HEK293 (cell line): ENCODE measurements around the gene HOTAIR.

Experiments used
- GLIS2 ChIP-seq: fragments of 450-650 bp; formaldehyde crosslinking; IDR thresholded peaks from 2 replicates; pipeline ENCODE4 v1.5.1; 2016; ENCODE audit warnings: missing biosample characterization, missing genetic modification characterization
- HOXC10 ChIP-seq: sonication (generic); formaldehyde crosslinking; IDR thresholded peaks from 2 replicates; pipeline ENCODE4 v1.8.1; 2023; ENCODE audit warnings: mild to moderate bottlenecking, missing genetic modification reagents
- IKZF3 ChIP-seq: fragments of 450-650 bp; IDR thresholded peaks from 2 replicates; pipeline ENCODE4 v1.5.0; 2018; ENCODE audit warnings: missing biosample characterization, mild to moderate bottlenecking, missing genetic modification characterization, moderate library complexity
- OVOL3 ChIP-seq: fragments of 450-650 bp; formaldehyde crosslinking; IDR thresholded peaks from 2 replicates; pipeline ENCODE4 v1.5.1; 2016; ENCODE audit warnings: missing biosample characterization, missing genetic modification characterization
- PATZ1 ChIP-seq: fragments of 450-650 bp; formaldehyde crosslinking; IDR thresholded peaks from 2 replicates; pipeline ENCODE4 v1.5.1; 2016; ENCODE audit warnings: missing biosample characterization, missing genetic modification characterization
- TSHZ1 ChIP-seq: fragments of 450-650 bp; formaldehyde crosslinking; IDR thresholded peaks from 2 replicates; pipeline ENCODE4 v1.5.1; 2016; ENCODE audit warnings: missing biosample characterization, missing genetic modification characterization, borderline replicate concordance
- ZBTB6 ChIP-seq: fragments of 450-650 bp; formaldehyde crosslinking; IDR thresholded peaks from 2 replicates; pipeline ENCODE4 v1.5.1; 2017; ENCODE audit warnings: missing biosample characterization, missing genetic modification characterization
- ZFHX2 ChIP-seq: fragments of 450-650 bp; formaldehyde crosslinking; conservative IDR thresholded peaks from 2 replicates; pipeline ENCODE4 v1.5.1; 2016; ENCODE audit warnings: missing biosample characterization, missing genetic modification characterization
- ZNF10 ChIP-seq: fragments of 450-650 bp; formaldehyde crosslinking; IDR thresholded peaks from 2 replicates; pipeline ENCODE4 v1.5.1; 2017; ENCODE audit warnings: missing biosample characterization, missing genetic modification characterization
- ZNF112 ChIP-seq: fragments of 450-650 bp; formaldehyde crosslinking; IDR thresholded peaks from 2 replicates; pipeline ENCODE4 v1.5.0; 2017; ENCODE audit warnings: missing biosample characterization, missing genetic modification characterization
- ZNF146 ChIP-seq: fragments of 450-650 bp; formaldehyde crosslinking; IDR thresholded peaks from 2 replicates; pipeline ENCODE4 v1.5.1; 2016; ENCODE audit warnings: missing biosample characterization, missing genetic modification characterization
- ZNF23 ChIP-seq: fragments of 450-650 bp; formaldehyde crosslinking; IDR thresholded peaks from 2 replicates; pipeline ENCODE4 v1.5.1; 2016; ENCODE audit warnings: missing biosample characterization, missing genetic modification characterization, borderline replicate concordance
- ZNF266 ChIP-seq: fragments of 450-650 bp; formaldehyde crosslinking; IDR thresholded peaks from 2 replicates; pipeline ENCODE4 v1.5.1; 2016; ENCODE audit warnings: missing biosample characterization, missing genetic modification characterization, low read depth
- ZNF324 ChIP-seq: fragments of 450-650 bp; formaldehyde crosslinking; IDR thresholded peaks from 2 replicates; pipeline ENCODE4 v1.5.1; 2016; ENCODE audit warnings: missing biosample characterization, missing genetic modification characterization
- ZNF426 ChIP-seq: fragments of 450-650 bp; formaldehyde crosslinking; IDR thresholded peaks from 2 replicates; pipeline ENCODE4 v1.5.1; 2017; ENCODE audit warnings: missing biosample characterization, missing genetic modification characterization, mild to moderate bottlenecking, inconsistent platforms, moderate library complexity
- ZNF600 ChIP-seq: fragments of 450-650 bp; formaldehyde crosslinking; IDR thresholded peaks from 2 replicates; pipeline ENCODE4 v1.5.1; 2016; ENCODE audit warnings: missing biosample characterization, missing genetic modification characterization
- ZNF629 ChIP-seq: fragments of 450-650 bp; formaldehyde crosslinking; IDR thresholded peaks from 2 replicates; pipeline ENCODE4 v1.5.1; 2017; ENCODE audit warnings: missing biosample characterization, missing genetic modification characterization
- ZNF664 ChIP-seq: fragments of 450-650 bp; formaldehyde crosslinking; IDR thresholded peaks from 2 replicates; pipeline ENCODE4 v1.5.1; 2016; ENCODE audit warnings: missing biosample characterization, missing genetic modification characterization
- ZNF747 ChIP-seq: fragments of 450-650 bp; formaldehyde crosslinking; IDR thresholded peaks from 2 replicates; pipeline ENCODE4 v1.5.1; 2016; ENCODE audit warnings: missing biosample characterization, missing genetic modification characterization
- ZNF792 ChIP-seq: fragments of 450-650 bp; formaldehyde crosslinking; IDR thresholded peaks from 2 replicates; pipeline ENCODE4 v1.5.1; 2016; ENCODE audit warnings: missing biosample characterization, missing genetic modification characterization

HOTAIR gene

GRCh38 chr12:53996240-53997203 is 21.8 kb upstream of the HOTAIR start (continued):
- TF ChIP-seq TSHZ1 (tag by site-specific recombination) = no peak
- TF ChIP-seq ZNF747 (tag by site-specific recombination) = no peak
- TF ChIP-seq ZNF629 (tag by site-specific recombination) = no peak
- TF ChIP-seq ZNF792 (tag by site-specific recombination) = no peak
- TF ChIP-seq ZNF426 (tag by site-specific recombination) = no peak
- TF ChIP-seq ZFHX2 (tag by site-specific recombination) = peak; percentile 88
- TF ChIP-seq ZNF664 (tag by site-specific recombination) = no peak
- TF ChIP-seq IKZF3 (tag by site-specific recombination) = peak; percentile 39
- no peak for TF ChIP-seq ZNF112 (tag by site-specific recombination)
- no peak for TF ChIP-seq ZNF266 (tag by site-specific recombination)
- TF ChIP-seq HOXC10 (CRISPR knock-in tag) = no peak
- TF ChIP-seq ZBTB6 = 0 out of 2 replicates have a peak, but pooled peaks have one; percentile 22
- TF ChIP-seq ZNF600 (tag by site-specific recombination) = peak; percentile 68
- no peak for TF ChIP-seq OVOL3 (tag by site-specific recombination)
- 0 out of 2 replicates have a peak, but pooled peaks have one; percentile 7 for TF ChIP-seq GLIS2
- 0 out of 2 replicates have a peak, but pooled peaks have one; percentile 55 for TF ChIP-seq PATZ1 (tag by site-specific recombination)
- TF ChIP-seq ZNF324 = no peak
- no peak for TF ChIP-seq ZNF23
- TF ChIP-seq ZNF10 (tag by site-specific recombination) = peak; percentile 50; the same call in 1 of the 2 replicates
- no peak for TF ChIP-seq ZNF146 (tag by site-specific recombination)
- TF ChIP-seq, all 188 proteins: peak for 11
